HG02870 (cell line): ENCODE results near the gene DNER.
"Not testable (repeated sequence)": the region's sequence is repeated elsewhere in the genome, so short reads cannot be mapped to it uniquely, and the experiment has no call there.

ENCODE experiments used
- ATAC-seq: cut with Tn5 transposase; IDR thresholded peaks from one replicate; pipeline ENCODE4 v1.9.1; 2021; ENCODE audit warnings: mild to moderate bottlenecking, moderate library complexity; ENCODE audit not compliant: unreplicated experiment

Gene DNER

DNA sequence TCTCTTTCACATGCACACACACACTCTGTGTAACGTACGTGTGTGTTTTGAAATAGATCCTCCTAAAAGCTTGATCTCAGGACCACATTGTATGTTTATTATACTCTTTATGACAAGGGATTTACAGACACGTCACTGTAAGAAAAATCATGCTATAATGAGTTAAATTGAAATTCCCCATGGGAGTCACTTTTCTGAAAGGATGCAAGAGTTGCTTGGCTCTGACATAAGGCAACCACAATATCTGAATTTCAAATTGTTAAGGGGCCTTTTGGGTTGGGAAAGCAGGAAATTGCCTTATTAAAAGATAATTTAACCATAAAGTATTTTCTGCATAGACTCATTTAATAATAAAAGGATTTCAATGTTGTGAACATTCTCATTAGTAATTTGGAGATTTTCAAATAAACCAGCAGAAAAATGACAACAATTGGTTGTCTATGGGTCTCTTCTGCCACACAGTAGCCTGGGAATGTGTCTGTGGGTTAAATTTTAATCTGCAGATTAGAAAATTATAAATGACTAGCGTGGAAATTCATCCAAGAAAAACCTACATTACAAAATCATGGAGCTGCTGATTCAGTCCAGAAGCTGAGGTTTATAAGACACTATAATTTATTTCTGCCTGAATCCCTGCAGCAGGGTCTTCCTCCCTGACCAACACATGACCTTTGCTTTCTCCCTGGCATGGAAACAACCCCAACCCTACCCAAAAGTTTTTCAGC is 367.4 kb downstream of the DNER start:
- ATAC-seq, result no peak

DNA sequence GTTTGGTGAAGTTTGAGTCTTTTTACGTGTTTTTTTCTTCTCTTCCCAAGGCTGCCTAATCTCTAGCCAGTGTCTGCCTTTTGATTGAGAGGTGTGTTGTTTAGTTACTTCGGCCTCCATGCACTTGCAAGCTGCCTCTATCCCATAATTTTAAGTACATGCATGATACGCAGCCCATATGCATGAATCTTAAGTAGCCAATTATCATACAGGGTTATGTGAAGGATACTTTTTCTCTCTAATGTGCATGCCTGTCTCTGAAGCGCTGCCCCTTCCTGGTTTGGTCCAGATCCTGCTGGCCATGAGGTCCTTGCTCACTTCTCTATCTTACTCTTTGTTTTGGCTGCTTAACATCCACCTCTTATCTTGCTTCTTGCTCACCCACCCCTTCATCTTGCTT is 369.4 kb downstream of the DNER start:
- no peak for ATAC-seq

DNA sequence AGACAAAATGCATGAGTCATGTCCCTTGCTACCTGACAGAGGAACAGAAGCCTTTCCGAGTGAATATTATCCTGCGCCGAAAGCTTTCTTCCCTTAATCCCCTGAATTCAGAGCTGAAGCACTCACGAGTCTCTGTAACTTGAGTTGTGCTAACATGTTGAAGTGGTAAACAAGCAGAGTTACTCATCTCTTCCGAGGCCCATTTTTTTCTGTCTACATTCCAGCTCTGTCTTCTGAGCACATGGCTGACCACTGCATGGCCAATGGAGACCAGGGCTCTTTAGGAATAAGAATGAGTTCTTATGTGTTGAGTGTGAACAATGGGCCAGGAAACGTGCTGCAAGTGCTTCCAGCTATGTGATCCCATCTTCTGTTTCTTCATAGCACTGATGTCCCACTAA is 370.2 kb downstream of the DNER start:
- no peak for ATAC-seq

- no peak for ATAC-seq
Observed at GRCh38 chr2:229343661-229344060, 370.7 kb downstream of the DNER start.

- ATAC-seq, result no peak
Observed at GRCh38 chr2:229342376-229342775, 372.0 kb downstream of the DNER start.

DNA sequence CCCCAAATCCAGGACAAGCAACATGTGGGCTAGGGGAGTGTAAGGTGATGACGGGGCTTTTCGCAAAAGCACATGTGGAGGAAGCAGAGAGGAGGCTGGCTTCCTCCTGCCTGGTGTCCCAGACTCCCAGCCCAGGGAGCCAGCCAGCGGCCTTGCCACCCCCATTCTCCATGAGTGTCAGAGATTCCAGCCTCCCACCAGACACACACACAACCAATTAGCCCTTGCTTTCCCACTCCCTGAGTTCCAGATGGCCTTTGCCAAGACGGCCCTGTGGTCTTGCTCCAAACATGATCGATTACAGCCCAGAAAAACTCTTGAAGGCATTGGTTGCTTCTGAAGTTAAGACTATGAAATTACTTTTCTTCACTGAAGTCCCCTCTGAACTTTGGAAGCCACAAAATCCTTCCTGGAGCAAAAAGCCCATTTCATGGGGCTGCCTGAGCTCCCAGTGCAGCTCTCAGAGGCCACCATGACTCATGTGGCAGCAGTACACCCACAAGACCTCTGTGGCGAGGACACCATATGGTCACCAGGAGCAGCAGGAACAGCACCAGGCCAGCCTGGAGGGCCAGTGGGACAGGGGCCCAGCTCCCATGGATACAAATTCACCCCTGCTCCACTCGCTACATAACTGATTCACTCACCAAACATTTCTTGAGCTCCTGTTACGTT is 374.1 kb downstream of the DNER start:
- ATAC-seq, result no peak

DNA sequence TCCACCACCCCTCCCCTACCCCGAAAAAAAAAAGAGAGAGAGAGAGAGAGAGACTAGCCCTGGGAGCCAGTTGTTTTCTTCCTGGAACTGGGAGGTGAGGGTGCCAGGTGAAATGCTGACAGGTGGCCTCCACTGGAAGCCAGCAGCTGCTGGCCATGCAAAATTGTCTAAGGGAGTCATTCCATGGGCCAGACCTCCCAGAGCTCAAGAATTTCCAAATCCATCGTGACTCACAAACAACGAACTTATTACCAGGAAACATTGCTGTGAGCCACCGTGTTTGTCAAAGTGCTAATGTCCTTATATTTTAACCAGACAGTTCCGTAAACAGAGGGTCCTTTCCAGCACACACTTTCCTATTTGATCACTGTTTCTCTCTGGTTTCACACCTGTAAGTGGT is 374.7 kb downstream of the DNER start:
- no peak for ATAC-seq

DNA sequence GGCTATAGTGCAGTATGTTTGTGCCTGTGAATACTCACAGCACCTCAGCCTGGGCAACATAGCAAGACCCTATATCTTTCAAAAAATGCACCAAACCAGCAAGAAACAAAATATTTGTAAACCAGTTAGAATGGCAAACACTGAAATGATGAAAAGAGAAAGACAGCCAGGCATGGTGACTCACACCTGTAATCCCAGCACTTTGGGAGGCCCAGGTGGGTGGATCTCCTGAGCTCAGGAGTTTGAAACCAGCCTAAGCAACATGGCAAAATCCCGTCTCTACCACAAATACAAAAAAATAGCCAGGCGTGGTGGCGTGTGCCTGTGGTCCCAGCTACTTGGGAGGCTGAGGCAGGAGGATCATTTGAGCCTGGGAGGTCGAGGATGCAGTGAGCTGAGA is 375.2 kb downstream of the DNER start:
- ATAC-seq, result not testable (repeated sequence)

DNA sequence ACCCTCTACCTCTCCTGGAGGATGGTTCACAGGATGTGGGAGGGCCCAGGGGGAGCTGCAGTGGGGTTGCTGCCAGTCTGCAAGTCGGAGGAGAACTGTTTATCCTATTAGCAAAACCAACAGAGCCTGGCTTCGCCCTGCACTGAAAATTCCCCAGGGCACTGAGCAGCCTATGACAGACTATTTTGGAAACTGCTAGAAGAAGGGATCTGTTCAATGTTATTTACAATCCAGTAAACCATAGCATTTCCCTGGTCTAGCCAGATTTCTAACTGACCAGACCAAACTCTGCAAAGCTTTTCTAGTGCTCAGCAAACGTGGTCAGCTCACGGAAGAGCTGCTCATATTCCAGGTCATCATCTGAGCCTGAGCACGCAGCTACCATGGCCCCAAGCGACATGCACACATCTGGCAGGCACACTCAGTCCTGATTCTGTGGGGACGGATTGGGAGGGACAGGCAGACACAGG is 378.4 kb downstream of the DNER start:
- ATAC-seq, result no peak

DNA sequence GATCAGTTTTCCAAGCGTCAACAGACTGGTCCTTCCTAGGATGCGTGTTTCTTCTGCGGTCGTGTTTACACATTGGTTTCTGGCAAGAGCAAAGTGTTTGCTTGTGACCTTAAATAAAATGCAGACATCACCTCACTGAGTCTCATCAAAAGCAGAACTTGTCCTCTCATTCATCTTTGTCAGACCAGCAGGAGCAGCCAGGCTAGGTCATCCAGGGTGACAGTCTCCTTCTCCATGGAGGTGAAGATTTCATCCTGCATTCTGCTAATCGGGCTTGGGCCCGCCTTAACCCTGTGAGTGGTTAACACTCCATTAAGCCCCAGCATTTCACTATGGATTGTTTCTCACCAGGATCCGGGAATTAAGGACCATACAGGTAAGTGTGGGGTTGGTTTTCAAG is 379.0 kb downstream of the DNER start:
- ATAC-seq, result no peak

GRCh38 chr2:229330952-229331351 is 383.4 kb downstream of the DNER start:
- no peak for ATAC-seq

- no peak for ATAC-seq
Observed at GRCh38 chr2:229319558-229319957, 394.8 kb downstream of the DNER start.

DNA sequence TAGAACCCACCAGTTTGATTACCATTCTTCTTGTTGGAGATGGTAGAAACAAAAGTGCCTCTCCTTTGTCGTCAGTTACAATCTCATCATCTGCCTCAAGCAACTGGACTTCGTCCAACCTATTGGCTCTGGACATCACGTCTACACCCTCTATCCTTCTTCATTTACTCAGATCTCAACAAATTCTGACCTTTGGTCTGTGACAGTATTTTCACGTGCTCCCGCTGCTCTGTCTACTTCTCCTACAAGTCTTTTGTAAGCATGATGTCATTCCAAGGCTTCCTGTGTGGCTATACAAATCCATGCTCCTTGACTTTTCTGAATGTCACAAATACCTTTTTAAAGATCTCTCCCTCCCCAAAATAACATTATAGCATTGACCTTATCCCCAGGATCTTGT is 400.2 kb downstream of the DNER start:
- ATAC-seq, result no peak

GRCh38 chr2:229313591-229313990 is 400.8 kb downstream of the DNER start:
- no peak for ATAC-seq
